ENCODE results near the gene KRT15.

DNA sequence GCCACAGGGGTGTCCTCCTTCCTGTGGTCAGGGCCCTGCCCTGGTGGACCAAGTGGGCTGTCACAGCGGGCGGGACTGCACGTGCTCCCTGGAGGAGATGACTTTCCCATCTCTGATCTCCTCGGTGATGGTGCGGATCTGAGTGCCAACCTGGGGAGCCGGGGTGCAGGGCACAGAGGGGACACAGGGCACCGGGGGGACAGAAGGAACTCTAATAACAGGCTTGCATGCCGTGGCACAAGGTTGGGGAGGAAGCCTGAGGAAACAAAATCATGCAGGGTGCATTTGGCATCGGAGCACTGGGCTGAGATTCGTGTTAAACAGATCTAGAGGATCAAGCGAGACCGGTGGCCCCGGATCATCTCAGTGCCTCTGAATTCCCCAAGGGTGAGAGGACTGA is 32.4 kb downstream of the KRT15 start:
- TF ChIP-seq EZH2 (IDR thresholded peaks at IDR 0.05; ENCODE audit: borderline replicate concordance) = no peak
- TF ChIP-seq, protein P1, sequence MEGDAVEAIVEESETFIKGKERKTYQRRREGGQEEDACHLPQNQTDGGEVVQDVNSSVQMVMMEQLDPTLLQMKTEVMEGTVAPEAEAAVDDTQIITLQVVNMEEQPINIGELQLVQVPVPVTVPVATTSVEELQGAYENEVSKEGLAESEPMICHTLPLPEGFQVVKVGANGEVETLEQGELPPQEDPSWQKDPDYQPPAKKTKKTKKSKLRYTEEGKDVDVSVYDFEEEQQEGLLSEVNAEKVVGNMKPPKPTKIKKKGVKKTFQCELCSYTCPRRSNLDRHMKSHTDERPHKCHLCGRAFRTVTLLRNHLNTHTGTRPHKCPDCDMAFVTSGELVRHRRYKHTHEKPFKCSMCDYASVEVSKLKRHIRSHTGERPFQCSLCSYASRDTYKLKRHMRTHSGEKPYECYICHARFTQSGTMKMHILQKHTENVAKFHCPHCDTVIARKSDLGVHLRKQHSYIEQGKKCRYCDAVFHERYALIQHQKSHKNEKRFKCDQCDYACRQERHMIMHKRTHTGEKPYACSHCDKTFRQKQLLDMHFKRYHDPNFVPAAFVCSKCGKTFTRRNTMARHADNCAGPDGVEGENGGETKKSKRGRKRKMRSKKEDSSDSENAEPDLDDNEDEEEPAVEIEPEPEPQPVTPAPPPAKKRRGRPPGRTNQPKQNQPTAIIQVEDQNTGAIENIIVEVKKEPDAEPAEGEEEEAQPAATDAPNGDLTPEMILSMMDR (IDR thresholded peaks at IDR 0.05; ENCODE audit: poor library complexity) = no peak
- no peak for TF ChIP-seq EZH2phosphoT487 (IDR thresholded peaks at IDR 0.05; ENCODE audit: low read depth, severe bottlenecking, unreplicated experiment)
